HCT116 (cell line): ENCODE results near the gene SNX9. TPM values are rescaled to one million over a fixed set of nuclear protein-coding genes. Genes with fewer than 3 reads are reported as not detected.

Experiments used
- ATAC-seq: fragments of 200-7000 bp; cut with Tn5 transposase; 2 replicates; pipeline ENCODE4 v1.9.1; 2020; ENCODE audit warnings: mild to moderate bottlenecking, moderate library complexity
- BruUV-seq: library from RNA; stranded (reverse); fragments of 400-500 nt; replicated peaks from 2 replicates; lab custom pipeline; 2021; lab: Mats Ljungman, UMichigan
- CTCF ChIA-PET: fragments of 300-600 bp; sonication (Branson Sonifier 250); formaldehyde crosslinking; loops from one replicate; lab custom pipeline; 2021; ENCODE audit warnings: antibody characterized with exemption; lab: Charles Lee
- POLR2A ChIA-PET: fragments of 300-600, 350-600 bp; sonication (Branson Sonifier 250); formaldehyde crosslinking; loops from one replicate; lab custom pipeline; 2021; ENCODE audit warnings: antibody characterized with exemption; lab: Charles Lee
- RAD21 ChIA-PET, 2 experiments: fragments of 300-600 bp; sonication (Branson Sonifier 250); formaldehyde crosslinking; loops; one replicate each; lab custom pipeline; 2023; ENCODE audit warnings: low total read pairs in 2 of 2; ENCODE audit not compliant: uncharacterized antibody in 2 of 2, unreplicated experiment in 2 of 2, low non-redundant PET in 1 of 2; lab: Charles Lee
- DNase-seq: peaks from one replicate; pipeline ENCODE4 v3.0.0-alpha.2; 2010; ENCODE audit warnings: low read depth, low spot score
- H2AFZ ChIP-seq: fragments of 200-600 bp; shearing (Covaris generic), sonication (generic); 2 replicates; pipeline ENCODE4 v1.6.1; 2017; ENCODE audit warnings: low read depth, mixed run types, mixed read lengths, antibody characterized with exemption, low read length; ENCODE audit not compliant: poor library complexity, severe bottlenecking
- H3K27ac ChIP-seq: 2 replicates; pipeline ENCODE4 v1.5.1; 2012; ENCODE audit warnings: low read depth, low read length
- H3K27me3 ChIP-seq: fragments of 200-600 bp; sonication (generic); 2 replicates; pipeline ENCODE4 v1.6.1; 2016; ENCODE audit warnings: mixed run types, low read length, mixed read lengths; ENCODE audit not compliant: insufficient read depth
- H3K36me3 ChIP-seq, 2 experiments: fragments of 200-500 bp in 1 of 2; fragments of 200-600 bp in 1 of 2; sonication (Bioruptor generic) in 1 of 2; sonication (generic) in 1 of 2; 2 replicates each; pipeline versions ENCODE4 v1.5.1 to v1.6.1; 2014 to 2016; ENCODE audit warnings: low read length in 2 of 2, inconsistent platforms in 1 of 2, mixed read lengths in 1 of 2, mixed run types in 1 of 2; ENCODE audit not compliant: insufficient read depth in 2 of 2, control insufficient read depth in 1 of 2
- H3K4me1 ChIP-seq, 2 experiments: fragments of 200-600 bp in 1 of 2; sonication (generic) in 1 of 2; 2 replicates each; pipeline versions ENCODE4 v1.5.1 to v1.6.1; 2012 to 2017; ENCODE audit warnings: low read length in 2 of 2, inconsistent platforms in 1 of 2, mild to moderate bottlenecking in 1 of 2, mixed read lengths in 1 of 2, mixed run types in 1 of 2, moderate library complexity in 1 of 2; ENCODE audit not compliant: insufficient read depth in 2 of 2, control insufficient read depth in 1 of 2
- H3K4me2 ChIP-seq: fragments of 200-600 bp; sonication (generic); 2 replicates; pipeline ENCODE4 v1.6.1; 2017; ENCODE audit warnings: mixed run types, low read length, mixed read lengths
- H3K4me3 ChIP-seq, 2 experiments: fragments of 200-600 bp in 1 of 2; sonication (generic) in 1 of 2; replicated peaks in 1 of 2; 2 replicates each; pipeline ENCODE4 v1.5.1; 2011 to 2016; ENCODE audit warnings: low read length in 2 of 2, control low read depth in 1 of 2, low read depth in 1 of 2, mild to moderate bottlenecking in 1 of 2, mixed read lengths in 1 of 2, mixed run types in 1 of 2
- H3K79me2 ChIP-seq: fragments of 200-600 bp; sonication (generic); 2 replicates; pipeline ENCODE4 v1.6.1; 2017; ENCODE audit warnings: mild to moderate bottlenecking, mixed run types, low read length, moderate library complexity, mixed read lengths; ENCODE audit not compliant: insufficient read depth
- H3K9ac ChIP-seq: fragments of 200-600 bp; sonication (generic); 2 replicates; pipeline ENCODE4 v1.6.1; 2016; ENCODE audit warnings: low read length, mixed read lengths
- H3K9me2 ChIP-seq: fragments of 200-600 bp; sonication (generic), shearing (Covaris generic); 2 replicates; pipeline ENCODE4 v1.6.1; 2017; ENCODE audit warnings: mixed run types, mild to moderate bottlenecking, moderate library complexity; ENCODE audit not compliant: insufficient read depth
- H3K9me3 ChIP-seq, 2 experiments: fragments of 200-500 bp in 1 of 2; fragments of 200-600 bp in 1 of 2; sonication (Bioruptor generic) in 1 of 2; sonication (generic) in 1 of 2; 2 replicates each; pipeline ENCODE4 v1.6.1; 2014 to 2017; ENCODE audit warnings: low read length in 2 of 2, mixed read lengths in 2 of 2, inconsistent platforms in 1 of 2, low read depth in 1 of 2, mild to moderate bottlenecking in 1 of 2, mixed run types in 1 of 2, moderate library complexity in 1 of 2; ENCODE audit not compliant: control insufficient read depth in 1 of 2, insufficient read depth in 1 of 2
- H4K20me1 ChIP-seq: fragments of 200-600 bp; sonication (generic), shearing (Covaris generic); 2 replicates; pipeline ENCODE4 v1.6.1; 2017; ENCODE audit warnings: mixed run types, mild to moderate bottlenecking, moderate library complexity; ENCODE audit not compliant: insufficient read depth
- CEBPB ChIP-seq: IDR thresholded peaks from 2 replicates; pipeline ENCODE4 v1.6.1; 2012; ENCODE audit warnings: low read depth
- EZH2phosphoT487 ChIP-seq: fragments of 200-600 bp; IDR thresholded peaks from 2 replicates; pipeline ENCODE4 v1.6.1; 2018; ENCODE audit warnings: antibody characterized with exemption, borderline replicate concordance
- RAD21 ChIP-seq: IDR thresholded peaks from 2 replicates; pipeline ENCODE4 v1.6.1; 2012; ENCODE audit warnings: low read depth, mild to moderate bottlenecking
- intact Hi-C: fragments of 100-400 bp; cut with micrococcal nuclease; formaldehyde crosslinking; loops from 2 replicates; pipeline ENCODE4 v1.10.0; 2022
- total RNA-seq: library from RNA; stranded (reverse); gene quantifications from one replicate; pipeline ENCODE4 v1.2.1, GENCODE V29; 2021; ENCODE audit not compliant: unreplicated experiment

SNX9 gene
- total RNA-seq, 1 experiment from 2014 or later = 42.5 TPM

GRCh38 chr6:157845493-157846259 lies 22.6 kb downstream of the SNX9 start:
- H3K9me2 ChIP-seq = no peaks in the 10 kb centered on the region
- POLR2A ChIA-PET = no interaction called here
- H3K4me3 ChIP-seq = no peak overlapping the region
- no peaks in the 10 kb centered on the region for H3K36me3 ChIP-seq
- H3K9ac ChIP-seq = no peak overlapping the region
- H4K20me1 ChIP-seq = peaks cover 5% of the 10 kb centered on the region; the same call in 1 of the 2 replicates
- BruUV-seq = no TSS peak
- no peaks in the 10 kb centered on the region for H3K27me3 ChIP-seq
- peaks cover 24 to 63% of the 10 kb centered on the region in 2 experiments for H3K4me1 ChIP-seq
- H3K4me2 ChIP-seq = no peak overlapping the region
- TF ChIP-seq EZH2phosphoT487 (no peak), RAD21 (no peak)
- RAD21 ChIA-PET = no interaction called here
- no peak overlapping the region for H3K27ac ChIP-seq
- no peak overlapping the region for H2AFZ ChIP-seq
- CTCF ChIA-PET = no interaction called here
- intact Hi-C loops = no loop called here
- ATAC-seq (no peak), DNase-seq (no peak)
- H3K9me3 ChIP-seq = no peaks in the 10 kb centered on the region
- H3K79me2 ChIP-seq = peaks cover 99% of the 10 kb centered on the region

DNA sequence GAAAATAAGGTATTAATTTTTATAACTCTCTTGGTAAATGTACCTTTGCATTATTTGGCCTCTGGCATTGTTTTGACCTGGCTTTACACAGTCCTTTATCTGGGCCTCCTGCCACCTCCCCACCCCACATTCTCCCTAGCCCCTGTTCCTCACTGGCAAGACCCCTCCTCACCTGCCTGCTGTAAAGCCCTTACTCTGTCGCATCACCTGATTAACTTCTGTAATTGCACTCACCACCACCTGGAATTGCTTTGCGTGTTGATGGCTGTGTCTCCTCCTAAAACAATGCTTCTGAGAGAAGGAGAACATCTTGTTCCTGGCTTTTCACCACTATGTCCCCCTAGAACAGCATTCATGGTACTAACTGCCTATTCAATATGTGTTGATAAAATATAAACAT lies 24.8 kb downstream of the SNX9 start:
- Histone ChIP-seq H3K36me3 (peaks cover 0 to 2% of the 10 kb centered on the region in 2 experiments; a peak in 2 of 4 replicates), H2AFZ (no peak overlapping the region), H3K79me2 (peaks cover 99% of the 10 kb centered on the region), H3K4me2 (no peak overlapping the region), H3K9ac (no peak overlapping the region), H3K27me3 (no peaks in the 10 kb centered on the region), H3K9me3 (peaks cover 0 to 6% of the 10 kb centered on the region in 2 experiments; a peak in 1 of 4 replicates), H3K9me2 (no peaks in the 10 kb centered on the region), H4K20me1 (peaks cover 5% of the 10 kb centered on the region; the same call in 1 of the 2 replicates), H3K4me3 (no peak overlapping the region), H3K4me1 (peaks cover 6 to 42% of the 10 kb centered on the region in 2 experiments), H3K27ac (no peak overlapping the region)
- no peak for TF ChIP-seq CEBPB
- BruUV-seq = no TSS peak
- CTCF ChIA-PET = no interaction called here
- intact Hi-C loops = no loop called here
- RAD21 ChIA-PET = no interaction called here
- POLR2A ChIA-PET = interaction anchor here (1.0 kb wide), 1 partner anchor 13 kb away, joined by 3 read pairs; no protein-coding TSS in a partner anchor
- ATAC-seq = no peak
- no peak for DNase-seq
